ENCODE results near the gene PAX5.

GRCh38 chr9:36847781-36848673 lies 186.0 kb downstream of the PAX5 start:
- TF ChIP-seq CTCF (IDR thresholded peaks at IDR 0.05) (no peak), POLR2A (IDR thresholded peaks at IDR 0.05) (no peak)
